GM23338 (cell line): Measurements from ENCODE around the gene RABGAP1L.

Source experiments
- CREB1 ChIP-seq: fragments of 250-450 bp; sonication (Bioruptor Pico); IDR thresholded peaks from 2 replicates; pipeline ENCODE4 v1.5.0; 2020; ENCODE audit warnings: low read depth, mild to moderate bottlenecking, moderate library complexity
- CTCF ChIP-seq, 2 experiments: fragments of 200-600 bp in 1 of 2; sonication (generic) in 1 of 2; conservative IDR thresholded peaks; 2 replicates each; pipeline versions ENCODE4 v1.5.1 to v1.6.1; 2016 to 2017; ENCODE audit warnings: antibody characterized with exemption in 2 of 2, low read depth in 2 of 2, mild to moderate bottlenecking in 2 of 2, moderate library complexity in 1 of 2
- ETS1 ChIP-seq: IDR thresholded peaks from 2 replicates; pipeline ENCODE4 v1.6.1; 2016; ENCODE audit warnings: antibody characterized with exemption
- EZH2 ChIP-seq: fragments of 200-600 bp; sonication (generic); IDR thresholded peaks from one replicate; pipeline ENCODE4 v1.8.0; 2017; ENCODE audit warnings: antibody characterized with exemption, mild to moderate bottlenecking, low read depth; ENCODE audit not compliant: unreplicated experiment
- EZH2phosphoT487 ChIP-seq: fragments of 200-600 bp; sonication (generic); IDR thresholded peaks from one replicate; pipeline ENCODE4 v1.8.1; 2018; ENCODE audit warnings: antibody characterized with exemption; ENCODE audit not compliant: unreplicated experiment
- JUNB ChIP-seq: IDR thresholded peaks from one replicate; pipeline ENCODE4 v1.6.1; 2016; ENCODE audit warnings: antibody characterized with exemption; ENCODE audit not compliant: unreplicated experiment
- NANOG ChIP-seq: IDR thresholded peaks from 2 replicates; pipeline ENCODE4 v1.6.1; 2016; ENCODE audit warnings: antibody characterized with exemption, borderline replicate concordance
- POLR2AphosphoS5 ChIP-seq: IDR thresholded peaks from 2 replicates; pipeline ENCODE4 v1.6.1; 2016; ENCODE audit warnings: antibody characterized with exemption, low read depth
- REST ChIP-seq: IDR thresholded peaks from one replicate; pipeline ENCODE4 v1.6.1; 2018; ENCODE audit warnings: antibody characterized with exemption; ENCODE audit not compliant: unreplicated experiment
- STAT1 ChIP-seq: IDR thresholded peaks from one replicate; pipeline ENCODE4 v1.6.1; 2016; ENCODE audit warnings: antibody characterized with exemption; ENCODE audit not compliant: unreplicated experiment
- ZNF114 ChIP-seq: fragments of 250-450 bp; sonication (Bioruptor Pico); IDR thresholded peaks from 2 replicates; pipeline ENCODE4 v1.5.0; 2020; ENCODE audit warnings: mild to moderate bottlenecking, moderate library complexity
- ZNF331 ChIP-seq: fragments of 250-450 bp; sonication (Bioruptor Pico); IDR thresholded peaks from 2 replicates; pipeline ENCODE4 v1.5.0; 2020; ENCODE audit warnings: low read depth, mild to moderate bottlenecking, moderate library complexity

- TF ChIP-seq EZH2phosphoT487 (no peak), CTCF (conservative IDR thresholded peaks at IDR 0.05; ENCODE audit: low read depth in 2 of 2) (no peak), POLR2AphosphoS5 (no peak), EZH2 (no peak), CREB1 (CRISPR knock-in tag) (no peak), REST (no peak), STAT1 (no peak), ETS1 (no peak), NANOG (no peak), JUNB (no peak), ZNF114 (CRISPR knock-in tag) (no peak), ZNF331 (CRISPR knock-in tag) (no peak)
These were observed 533.8 kb downstream of the RABGAP1L start for GRCh38 chr1:174693085-174693484.
